GM12878 (cell line): ENCODE measurements around the gene TNNT3. TPM values are rescaled to one million over a fixed set of nuclear protein-coding genes. Genes with fewer than 3 reads are reported as not detected.

Experiments
- ATAC-seq: fragments of 200-7000 bp; cut with Tn5 transposase; 3 replicates; pipeline ENCODE4 v1.9.1; 2020; ENCODE audit warnings: mild to moderate bottlenecking, moderate library complexity
- BruUV-seq: library from RNA; stranded (reverse); fragments of 400-500 nt; replicated peaks from 2 replicates; lab custom pipeline; 2021; lab: Mats Ljungman, UMichigan
- CTCF ChIA-PET: fragments of 300-600 bp; sonication (Branson Sonifier 250); formaldehyde crosslinking; extraction: SDS; loops from one replicate; lab custom pipeline; 2021; ENCODE audit warnings: inconsistent platforms; lab: Yijun Ruan, JAX
- POLR2A ChIA-PET: fragments of 350-600 bp; formaldehyde crosslinking; extraction: SDS; loops from one replicate; lab custom pipeline; 2021; ENCODE audit warnings: inconsistent platforms; lab: Charles Lee
- RAD21 ChIA-PET: fragments of 300-600 bp; sonication (Branson Sonifier 250); formaldehyde crosslinking; loops from one replicate; lab custom pipeline; 2023; ENCODE audit warnings: antibody characterized with exemption; ENCODE audit not compliant: unreplicated experiment; lab: Charles Lee
- SMC1A ChIA-PET: fragments of 300-600 bp; sonication (Branson Sonifier 250); formaldehyde crosslinking; loops from one replicate; lab custom pipeline; 2023; ENCODE audit not compliant: unreplicated experiment, uncharacterized antibody; lab: Charles Lee
- DNase-seq: peaks from one replicate; pipeline ENCODE4 v3.0.0-alpha.2; 2011; ENCODE audit warnings: low read depth, low spot score
- FAIRE-seq: peaks from 3 replicates; lab custom pipeline; 2011; peaks lifted over from hg19 to GRCh38; lab: Jason Lieb, UNC
- H2AFZ ChIP-seq: 2 replicates; pipeline ENCODE4 v1.6.0; 2011; ENCODE audit warnings: low read depth, low read length, control low read depth; ENCODE audit not compliant: control insufficient read depth
- H3K27ac ChIP-seq: 2 replicates; pipeline ENCODE4 v1.5.1; 2011; ENCODE audit warnings: control low read depth; ENCODE audit not compliant: control insufficient read depth, insufficient read depth
- H3K27me3 ChIP-seq, 2 experiments: replicated peaks in 1 of 2; 2 replicates each; pipeline versions ENCODE4 v1.6.0 to v1.6.1; 2011; ENCODE audit warnings: low read length in 1 of 2; ENCODE audit not compliant: control insufficient read depth in 2 of 2, insufficient read depth in 2 of 2
- H3K36me3 ChIP-seq, 2 experiments: 2 replicates each; pipeline ENCODE4 v1.5.1; 2011; ENCODE audit warnings: low read length in 1 of 2; ENCODE audit not compliant: control insufficient read depth in 2 of 2, insufficient read depth in 2 of 2
- H3K4me1 ChIP-seq: 2 replicates; pipeline ENCODE4 v1.6.1; 2011; ENCODE audit warnings: mild to moderate bottlenecking, low read length, moderate library complexity, mixed read lengths; ENCODE audit not compliant: control insufficient read depth, insufficient read depth
- H3K4me2 ChIP-seq: 2 replicates; pipeline ENCODE4 v1.6.0; 2011; ENCODE audit warnings: control low read depth; ENCODE audit not compliant: control insufficient read depth, insufficient read depth
- H3K4me3 ChIP-seq: fragments of 200-600 bp; sonication (generic); 2 replicates; pipeline ENCODE4 v1.5.1; 2016
- H3K79me2 ChIP-seq: 2 replicates; pipeline ENCODE4 v1.6.0; 2011; ENCODE audit warnings: low read length; ENCODE audit not compliant: control insufficient read depth, insufficient read depth
- H3K9ac ChIP-seq: 2 replicates; pipeline ENCODE4 v1.8.0; 2011; ENCODE audit warnings: low read length, control low read depth, mixed read lengths; ENCODE audit not compliant: control insufficient read depth, insufficient read depth
- H3K9me3 ChIP-seq: replicated peaks from 3 replicates; pipeline ENCODE4 v1.5.1; 2011; ENCODE audit warnings: mild to moderate bottlenecking, low read length; ENCODE audit not compliant: control insufficient read depth, insufficient read depth
- H4K20me1 ChIP-seq: 2 replicates; pipeline ENCODE4 v1.6.0; 2011; ENCODE audit not compliant: control insufficient read depth, insufficient read depth
- ATF7 ChIP-seq: fragments of 450-650 bp; IDR thresholded peaks from 2 replicates; pipeline ENCODE4 v1.6.1; 2016; ENCODE audit warnings: low read depth, mild to moderate bottlenecking
- BCL11A ChIP-seq: IDR thresholded peaks from 2 replicates; pipeline ENCODE4 v1.6.1; 2011; ENCODE audit warnings: low read depth, low read length
- BCLAF1 ChIP-seq: fragments of 450-650 bp; IDR thresholded peaks from 2 replicates; pipeline ENCODE4 v1.6.1; 2017; ENCODE audit warnings: antibody characterized with exemption, mild to moderate bottlenecking, moderate library complexity
- CHD1 ChIP-seq: IDR thresholded peaks from 2 replicates; pipeline ENCODE4 v1.6.1; 2012; ENCODE audit warnings: low read depth, low read length, improper control_type of control experiment
- HDAC6 ChIP-seq: fragments of 200-600 bp; sonication (generic); IDR thresholded peaks from one replicate; pipeline ENCODE4 v1.8.0; 2017; ENCODE audit warnings: antibody characterized with exemption; ENCODE audit not compliant: unreplicated experiment
- LARP7 ChIP-seq: fragments of 450-650 bp; IDR thresholded peaks from 2 replicates; pipeline ENCODE4 v1.6.1; 2017; ENCODE audit warnings: mild to moderate bottlenecking
- NR2C1 ChIP-seq: fragments of 450-650 bp; IDR thresholded peaks from 2 replicates; pipeline ENCODE4 v1.6.1; 2017; ENCODE audit warnings: antibody characterized with exemption, mild to moderate bottlenecking, moderate library complexity
- RAD51 ChIP-seq: fragments of 450-650 bp; IDR thresholded peaks from 2 replicates; pipeline ENCODE4 v1.6.1; 2016; ENCODE audit warnings: moderate library complexity, mild to moderate bottlenecking, inconsistent platforms
- RELB ChIP-seq: fragments of 450-650 bp; IDR thresholded peaks from 2 replicates; pipeline ENCODE4 v1.6.1; 2017; ENCODE audit warnings: low read depth, mild to moderate bottlenecking, moderate library complexity
- REST ChIP-seq: IDR thresholded peaks from 2 replicates; pipeline ENCODE4 v1.6.1; 2012; ENCODE audit warnings: mild to moderate bottlenecking, low read depth, low read length
- SIX5 ChIP-seq: IDR thresholded peaks from 2 replicates; pipeline ENCODE4 v1.6.1; 2011; ENCODE audit warnings: mild to moderate bottlenecking, low read depth, low read length, moderate library complexity; ENCODE audit not compliant: severe bottlenecking
- SREBF1 ChIP-seq: IDR thresholded peaks from 2 replicates; pipeline ENCODE4 v1.6.1; 2012; ENCODE audit warnings: mild to moderate bottlenecking, low read length
- TCF3 ChIP-seq: IDR thresholded peaks from 2 replicates; pipeline ENCODE4 v1.6.1; 2012; ENCODE audit warnings: low read depth, mild to moderate bottlenecking, low read length, borderline replicate concordance; ENCODE audit not compliant: insufficient read depth
- ZBED1 ChIP-seq: IDR thresholded peaks from 2 replicates; pipeline ENCODE4 v1.6.1; 2016; ENCODE audit warnings: borderline replicate concordance
- ZNF622 ChIP-seq: fragments of 450-650 bp; IDR thresholded peaks from 2 replicates; pipeline ENCODE4 v1.6.1; 2017; ENCODE audit warnings: mild to moderate bottlenecking, inconsistent platforms
- WGBS: methylation state at CpG from one replicate; pipeline ENCODE4 v1.1.6; 2016; ENCODE audit warnings: low lambda C conversion rate; ENCODE audit not compliant: insufficient replicate concordance, insufficient coverage; ENCODE audit errors: missing lambda C conversion rate; 5-methylcytosine and 5-hydroxymethylcytosine counted together
- in situ Hi-C: fragments of 300-500 bp; cut with MboI; formaldehyde crosslinking; loops from 9 replicates; pipeline ENCODE4 v1.14.3; 2018; ENCODE audit warnings: mixed read lengths
- intact Hi-C: fragments of 100-400 bp; cut with micrococcal nuclease; formaldehyde crosslinking; loops from one replicate; pipeline ENCODE4 v1.14.2; 2022; ENCODE audit not compliant: unreplicated experiment
- polyA plus RNA-seq, 11 experiments: library from polyadenylated mRNA; depleted of rRNA in 4 of 11; unstranded in 6 of 11; stranded (reverse) in 5 of 11; fragments of >200 nt; fragmentation: Nextera tagmentation in 4 of 11; fragmentation: Illumina TruSeq in 1 of 11; extraction: Ambion mirVana in 4 of 11; extraction: Trizol in 1 of 11; gene quantifications; 1 replicate in 1 of 11; 2 replicates in 10 of 11; pipeline versions ENCODE4 v1.2.1 to v1.2.3, GENCODE V29; 2011 to 2016; ENCODE audit warnings: inconsistent platforms in 2 of 11, missing spikeins in 2 of 11, low read depth in 1 of 11
- total RNA-seq, 4 experiments: library from RNA; depleted of rRNA in 3 of 4; stranded (reverse); fragments of >200 nt in 3 of 4; fragmentation: Illumina TruSeq in 1 of 4; extraction: Trizol in 1 of 4; gene quantifications; 2 replicates each; pipeline versions ENCODE4 v1.2.1 to v1.2.3, GENCODE V29; 2013 to 2021

Gene TNNT3
- total and polyA plus RNA-seq, 10 of the 15 experiments (the other 5 are each of a cell fraction or from before 2014, with no cell fraction given): 0.40 to 0.50 TPM; not detected in 8

- Histone ChIP-seq H3K4me3 (no peak overlapping the region), H3K79me2 (no peaks in the 10 kb centered on the region), H3K36me3 (no peaks in the 10 kb centered on the region), H3K27ac (no peak overlapping the region), H3K4me2 (no peak overlapping the region), H3K4me1 (no peaks in the 10 kb centered on the region), H3K9ac (no peak overlapping the region), H4K20me1 (no peaks in the 10 kb centered on the region), H3K27me3 (no peaks in the 10 kb centered on the region; a peak in 1 of 4 replicates), H2AFZ (no peak overlapping the region), H3K9me3 (no peaks in the 10 kb centered on the region)
- in situ Hi-C loops: no loop called here
- POLR2A ChIA-PET: interaction anchor here (0.5 kb wide), 1 partner anchor 24 kb away, joined by 4 read pairs; no protein-coding TSS in a partner anchor
- no peak for DNase-seq
- WGBS: 49% methylated on average over 14 of the region's 14 CpGs
- no peak for ATAC-seq
- intact Hi-C loops: no loop called here
- RAD21 ChIA-PET: interaction anchor here (1.8 kb wide), 1 partner anchor 213 kb away, joined by 4 read pairs; no protein-coding TSS in a partner anchor
- SMC1A ChIA-PET: interaction anchor here (0.9 kb wide), 1 partner anchor 9 kb away, joined by 3 read pairs; no protein-coding TSS in a partner anchor
- CTCF ChIA-PET: interaction anchor here (0.9 to 2.1 kb wide), 6 partner anchors 10 to 244 kb away, joined by 3 to 8 read pairs (median 3); no protein-coding TSS in a partner anchor
- no TSS peak for BruUV-seq
- no peak for FAIRE-seq
- TF ChIP-seq RELB (no peak), SREBF1 (no peak), REST (no peak), ZNF622 (no peak), ZBED1 (no peak), BCL11A (no peak), TCF3 (no peak), BCLAF1 (no peak), ATF7 (no peak), LARP7 (no peak), HDAC6 (no peak), CHD1 (no peak), NR2C1 (no peak), SIX5 (no peak), RAD51 (no peak)
Observed at GRCh38 chr11:1906611-1907423, 12.7 kb upstream of the TNNT3 start.
